Measurements from ENCODE around the gene IDH2. TPM values are rescaled to one million over a fixed set of nuclear protein-coding genes. Genes with fewer than 3 reads are reported as not detected.
"Not testable (repeated sequence)": the region's sequence is repeated elsewhere in the genome, so short reads cannot be mapped to it uniquely, and the experiment has no call there.

IDH2 gene
- polyA plus RNA-seq, 1 donor (not counting 4 experiments of a cell fraction or from before 2014, with no cell fraction given) = 27.9 TPM

DNA sequence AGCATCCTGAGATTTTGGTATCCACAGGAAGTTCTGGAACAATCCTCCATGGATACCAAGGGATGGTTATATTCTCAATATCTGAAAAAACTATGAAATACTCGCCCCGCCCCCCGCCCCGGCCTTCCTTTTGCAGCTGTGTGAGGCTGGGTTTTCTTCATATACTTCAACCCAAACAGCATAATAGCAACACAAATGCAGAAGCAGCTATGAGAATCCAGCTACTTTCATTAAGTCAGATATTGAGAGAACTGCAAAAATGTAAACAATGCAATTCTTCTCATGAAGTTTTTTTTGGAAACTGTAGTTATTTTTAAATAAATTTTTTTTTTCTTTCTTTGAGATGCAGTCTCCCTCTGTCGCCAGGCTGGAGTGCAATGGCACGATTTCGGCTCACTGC is 10.9 kb upstream of the IDH2 start:
- Histone ChIP-seq H3K9ac (ENCODE audit: control insufficient read depth, extremely low read depth, insufficient read depth, low read length) (no peak overlapping the region), H3K4me1 (ENCODE audit: control insufficient read depth, extremely low read depth, insufficient read depth, low read length) (no peaks in the 10 kb centered on the region), H3K4me2 (ENCODE audit: control insufficient read depth, extremely low read depth, insufficient read depth, low read depth, low read length) (no peak overlapping the region), H4K20me1 (ENCODE audit: control insufficient read depth, extremely low read depth, insufficient read depth, low read length) (no peaks in the 10 kb centered on the region), H3K27me3 (ENCODE audit: control insufficient read depth, extremely low read depth, insufficient read depth, low read length) (no peaks in the 10 kb centered on the region), H3K4me3 (ENCODE audit: control insufficient read depth in 2 of 3, extremely low read depth in 1 of 3, insufficient read depth in 2 of 3, low read depth in 1 of 3, low read length in 3 of 3) (no peak overlapping the region), H3K36me3 (ENCODE audit: control insufficient read depth in 2 of 2, extremely low read depth in 1 of 2, insufficient read depth in 2 of 2, low read length in 2 of 2) (no peaks in the 10 kb centered on the region), H3K79me2 (ENCODE audit: control insufficient read depth, insufficient read depth, low read length) (no peaks in the 10 kb centered on the region), H2AFZ (ENCODE audit: control insufficient read depth, low read length) (no peak overlapping the region), H3K27ac (ENCODE audit: control insufficient read depth, insufficient read depth, low read length) (no peak overlapping the region), H3K9me3 (ENCODE audit: control insufficient read depth, low read depth, low read length) (peaks cover 7% of the 10 kb centered on the region), H3K9me1 (ENCODE audit: control insufficient read depth, extremely low read depth, insufficient read depth, low read length) (no peaks in the 10 kb centered on the region)
- dilution Hi-C loops (cut with MboI; ENCODE audit: extremely low pct_ligation_motif_present, low sequenced_read_pairs) = no loop called here
- FAIRE-seq (no peak), DNase-seq (ENCODE audit: low read depth, low spot score) (no peak)
- TF ChIP-seq EZH2 (IDR thresholded peaks at IDR 0.05; ENCODE audit: low read length) = no peak
- TF ChIP-seq, protein P1, sequence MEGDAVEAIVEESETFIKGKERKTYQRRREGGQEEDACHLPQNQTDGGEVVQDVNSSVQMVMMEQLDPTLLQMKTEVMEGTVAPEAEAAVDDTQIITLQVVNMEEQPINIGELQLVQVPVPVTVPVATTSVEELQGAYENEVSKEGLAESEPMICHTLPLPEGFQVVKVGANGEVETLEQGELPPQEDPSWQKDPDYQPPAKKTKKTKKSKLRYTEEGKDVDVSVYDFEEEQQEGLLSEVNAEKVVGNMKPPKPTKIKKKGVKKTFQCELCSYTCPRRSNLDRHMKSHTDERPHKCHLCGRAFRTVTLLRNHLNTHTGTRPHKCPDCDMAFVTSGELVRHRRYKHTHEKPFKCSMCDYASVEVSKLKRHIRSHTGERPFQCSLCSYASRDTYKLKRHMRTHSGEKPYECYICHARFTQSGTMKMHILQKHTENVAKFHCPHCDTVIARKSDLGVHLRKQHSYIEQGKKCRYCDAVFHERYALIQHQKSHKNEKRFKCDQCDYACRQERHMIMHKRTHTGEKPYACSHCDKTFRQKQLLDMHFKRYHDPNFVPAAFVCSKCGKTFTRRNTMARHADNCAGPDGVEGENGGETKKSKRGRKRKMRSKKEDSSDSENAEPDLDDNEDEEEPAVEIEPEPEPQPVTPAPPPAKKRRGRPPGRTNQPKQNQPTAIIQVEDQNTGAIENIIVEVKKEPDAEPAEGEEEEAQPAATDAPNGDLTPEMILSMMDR (optimal IDR thresholded peaks at IDR 0.05 in 1 of 3, IDR thresholded peaks at IDR 0.05 in 1 of 3, conservative IDR thresholded peaks at IDR 0.05 in 1 of 3; ENCODE audit: extremely low read depth in 1 of 3, insufficient read depth in 2 of 3, low read length in 3 of 3) = no peak

DNA sequence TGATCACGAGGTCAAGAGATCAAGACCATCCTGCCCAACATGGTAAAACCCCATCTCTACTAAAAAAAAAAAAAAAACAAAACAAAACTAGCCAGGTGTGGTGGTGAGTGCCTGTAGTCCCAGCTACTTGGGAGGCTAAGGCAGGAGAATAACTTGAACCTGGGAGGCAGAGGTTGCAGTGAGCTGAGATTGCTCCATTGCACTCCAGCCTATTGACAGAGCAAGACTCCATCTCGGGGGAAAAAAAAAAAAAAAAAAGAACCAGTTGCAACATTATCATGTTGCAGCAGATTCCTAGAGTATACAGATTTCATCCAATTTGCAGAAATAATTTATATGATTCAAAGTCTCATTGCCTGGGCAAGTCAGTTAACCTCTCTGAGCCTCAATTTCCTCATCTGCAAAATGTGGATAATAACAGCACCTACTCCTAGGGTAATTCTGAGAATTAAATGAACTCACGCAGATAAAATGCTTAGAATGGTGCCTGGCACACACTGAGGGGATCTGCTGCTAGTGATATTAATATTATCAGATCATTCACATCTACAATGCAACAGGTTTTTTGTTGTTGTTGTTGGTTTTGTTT is 7.0 kb upstream of the IDH2 start:
- DNase-seq (ENCODE audit: low read depth, low spot score); H3K4me1 ChIP-seq (ENCODE audit: control insufficient read depth, extremely low read depth, insufficient read depth, low read length); H3K9me3 ChIP-seq (ENCODE audit: control insufficient read depth, low read depth, low read length); H3K27ac ChIP-seq (ENCODE audit: control insufficient read depth, insufficient read depth, low read length); H3K27me3 ChIP-seq (ENCODE audit: control insufficient read depth, extremely low read depth, insufficient read depth, low read length); H3K79me2 ChIP-seq (ENCODE audit: control insufficient read depth, insufficient read depth, low read length); H3K9ac ChIP-seq (ENCODE audit: control insufficient read depth, extremely low read depth, insufficient read depth, low read length); FAIRE-seq; H3K4me2 ChIP-seq (ENCODE audit: control insufficient read depth, extremely low read depth, insufficient read depth, low read depth, low read length); dilution Hi-C loops (cut with MboI; ENCODE audit: extremely low pct_ligation_motif_present, low sequenced_read_pairs); H3K9me1 ChIP-seq (ENCODE audit: control insufficient read depth, extremely low read depth, insufficient read depth, low read length); H2AFZ ChIP-seq (ENCODE audit: control insufficient read depth, low read length); H4K20me1 ChIP-seq (ENCODE audit: control insufficient read depth, extremely low read depth, insufficient read depth, low read length); H3K4me3 ChIP-seq (ENCODE audit: control insufficient read depth in 2 of 3, extremely low read depth in 1 of 3, insufficient read depth in 2 of 3, low read depth in 1 of 3, low read length in 3 of 3); H3K36me3 ChIP-seq (ENCODE audit: control insufficient read depth in 2 of 2, extremely low read depth in 1 of 2, insufficient read depth in 2 of 2, low read length in 2 of 2): not testable (repeated sequence)

DNA sequence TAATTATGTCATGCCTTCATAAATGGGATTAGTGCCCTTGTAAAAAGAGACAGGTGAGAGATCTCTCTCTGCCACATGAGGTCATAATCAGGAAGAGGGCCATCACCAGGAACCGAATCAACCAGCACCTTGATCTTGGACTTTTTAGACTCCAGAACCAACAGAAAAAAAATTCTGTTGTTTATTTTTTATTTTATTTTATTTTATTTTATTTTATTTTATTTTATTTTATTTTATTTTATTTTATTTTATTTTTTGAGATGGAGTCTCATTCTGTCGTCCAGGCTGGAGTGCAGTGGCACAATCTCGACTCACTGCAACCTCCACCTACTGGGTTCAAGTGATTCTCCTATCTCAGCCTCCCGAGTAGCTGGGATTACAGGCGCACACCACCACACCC is 5.8 kb upstream of the IDH2 start:
- H3K9me3 ChIP-seq (ENCODE audit: control insufficient read depth, low read depth, low read length); H2AFZ ChIP-seq (ENCODE audit: control insufficient read depth, low read length): not testable (repeated sequence)

More for the DNA sequence above, 5.8 kb upstream of the IDH2 start:
- H3K9ac ChIP-seq (ENCODE audit: control insufficient read depth, extremely low read depth, insufficient read depth, low read length); H3K9me1 ChIP-seq (ENCODE audit: control insufficient read depth, extremely low read depth, insufficient read depth, low read length); FAIRE-seq; DNase-seq (ENCODE audit: low read depth, low spot score); H3K79me2 ChIP-seq (ENCODE audit: control insufficient read depth, insufficient read depth, low read length); H4K20me1 ChIP-seq (ENCODE audit: control insufficient read depth, extremely low read depth, insufficient read depth, low read length); H3K27me3 ChIP-seq (ENCODE audit: control insufficient read depth, extremely low read depth, insufficient read depth, low read length); dilution Hi-C loops (cut with MboI; ENCODE audit: extremely low pct_ligation_motif_present, low sequenced_read_pairs); H3K4me1 ChIP-seq (ENCODE audit: control insufficient read depth, extremely low read depth, insufficient read depth, low read length); H3K4me3 ChIP-seq (ENCODE audit: control insufficient read depth in 2 of 3, extremely low read depth in 1 of 3, insufficient read depth in 2 of 3, low read depth in 1 of 3, low read length in 3 of 3); H3K36me3 ChIP-seq (ENCODE audit: control insufficient read depth in 2 of 2, extremely low read depth in 1 of 2, insufficient read depth in 2 of 2, low read length in 2 of 2); H3K4me2 ChIP-seq (ENCODE audit: control insufficient read depth, extremely low read depth, insufficient read depth, low read depth, low read length); H3K27ac ChIP-seq (ENCODE audit: control insufficient read depth, insufficient read depth, low read length): not testable (repeated sequence)
